Endodermal cell (in vitro differentiated cells): ENCODE results near the gene STEAP4. TPM values are rescaled to one million over a fixed set of nuclear protein-coding genes. Genes with fewer than 3 reads are reported as not detected.

Source experiments
- DNase-seq: peaks from one replicate; pipeline ENCODE4 v3.0.0-alpha.2; 2017
- H3K27ac ChIP-seq: 2 replicates; pipeline ENCODE4 v1.5.1; 2013; ENCODE audit warnings: mild to moderate bottlenecking, low read depth, low read length, moderate library complexity
- H3K27me3 ChIP-seq: 2 replicates; pipeline ENCODE4 v1.6.1; 2013; ENCODE audit warnings: mild to moderate bottlenecking, low read length, moderate library complexity; ENCODE audit not compliant: insufficient read depth, control insufficient read depth, poor library complexity, severe bottlenecking
- H3K36me3 ChIP-seq: 2 replicates; pipeline ENCODE4 v1.7.0; 2013; ENCODE audit warnings: mild to moderate bottlenecking, low read length, moderate library complexity; ENCODE audit not compliant: control insufficient read depth, insufficient read depth
- H3K4me1 ChIP-seq: one replicate; pipeline ENCODE4 v1.7.0; 2013; ENCODE audit warnings: low read length; ENCODE audit not compliant: control insufficient read depth, insufficient read depth
- H3K4me3 ChIP-seq: 2 replicates; pipeline ENCODE4 v1.5.1; 2013; ENCODE audit warnings: mild to moderate bottlenecking, low read length, moderate library complexity
- H3K9ac ChIP-seq: 2 replicates; pipeline ENCODE4 v1.6.1; 2013; ENCODE audit warnings: mild to moderate bottlenecking, low read length, moderate library complexity; ENCODE audit not compliant: poor library complexity, severe bottlenecking; ENCODE audit errors: extremely low read depth
- H3K9me3 ChIP-seq: 2 replicates; pipeline ENCODE4 v1.6.1; 2013; ENCODE audit warnings: mild to moderate bottlenecking, low read length, moderate library complexity; ENCODE audit not compliant: control insufficient read depth
- H3K27ac Mint-ChIP-seq: 2 replicates; pipeline ENCODE4 v1.8.0; 2020; ENCODE audit warnings: mixed read lengths
- H3K27me3 Mint-ChIP-seq: 2 replicates; pipeline ENCODE4 v1.8.0; 2021; ENCODE audit warnings: mild to moderate bottlenecking, mixed read lengths; ENCODE audit not compliant: insufficient read depth
- H3K36me3 Mint-ChIP-seq: 2 replicates; pipeline ENCODE4 v1.8.0; 2020; ENCODE audit warnings: low read depth, mixed read lengths
- H3K4me1 Mint-ChIP-seq: 2 replicates; pipeline ENCODE4 v1.8.0; 2020; ENCODE audit warnings: mixed read lengths
- H3K4me3 Mint-ChIP-seq: 2 replicates; pipeline ENCODE4 v1.8.0; 2020; ENCODE audit warnings: mild to moderate bottlenecking, moderate library complexity, mixed read lengths
- H3K9me3 Mint-ChIP-seq: 2 replicates; pipeline ENCODE4 v1.8.0; 2020; ENCODE audit warnings: mild to moderate bottlenecking, mixed read lengths
- WGBS, 2 experiments: methylation state at CpG; one replicate each; pipeline versions ENCODE4 v1.1.5 to v1.1.7; 2013; ENCODE audit warnings: missing lambda C conversion rate in 2 of 2, mixed read lengths in 1 of 2; ENCODE audit not compliant: insufficient coverage in 1 of 2, insufficient read length in 1 of 2; 5-methylcytosine and 5-hydroxymethylcytosine counted together
- total RNA-seq, 2 donors: library from RNA; stranded (reverse); fragmentation: NEBNext Ultra II Directional in 1 of 2; extraction: Animal tissue kit (Norgen Biotek cat#: 25700) in 1 of 2; gene quantifications; 2 replicates in 1 of 2; 3 replicates in 1 of 2; pipeline ENCODE4 v1.2.1, GENCODE V29; 2021
- TF ChIP-seq, protein P1 (sequence below): fragments of 200-600 bp; sonication (generic); conservative IDR thresholded peaks from 2 replicates; pipeline ENCODE4 v1.5.0; 2021; ENCODE audit warnings: antibody characterized with exemption, mild to moderate bottlenecking

STEAP4 gene
- total RNA-seq, 2 donors from 2014 or later: not detected

- no peak overlapping the region for H3K4me3 Mint-ChIP-seq
- H3K36me3 Mint-ChIP-seq: no peaks in the 10 kb centered on the region
- 93% methylated on average over 2 of the region's 2 CpGs; no CpG with 5 or more reads in 1 of the 2 experiments for WGBS, 2 experiments
Measured at GRCh38 chr7:88347517-88347916, 40.8 kb upstream of the STEAP4 start.

DNA sequence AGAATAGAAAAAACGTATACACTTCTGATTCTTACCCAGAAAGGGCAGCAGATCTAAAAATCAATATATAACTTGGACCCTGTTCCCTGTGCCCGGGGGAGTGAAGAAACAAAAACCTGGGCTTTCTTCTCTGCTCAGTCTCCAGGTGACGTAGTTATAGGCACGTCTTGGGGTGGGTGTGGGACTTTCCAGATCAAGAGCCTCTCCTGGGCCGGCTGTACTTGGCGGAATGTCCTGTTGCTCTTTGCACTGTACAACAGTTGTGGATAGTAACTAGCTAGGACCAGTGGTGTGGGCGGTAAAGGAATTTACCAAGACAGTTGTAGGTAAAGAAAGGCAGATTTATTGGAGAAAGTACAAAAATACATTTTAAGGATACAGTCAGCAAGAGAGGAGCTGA lies 40.4 kb upstream of the STEAP4 start:
- Mint-ChIP-seq H3K27ac (no peak overlapping the region), H3K4me1 (peaks cover 13% of the 10 kb centered on the region), H3K36me3 (no peaks in the 10 kb centered on the region), H3K4me3 (no peak overlapping the region), H3K27me3 (no peaks in the 10 kb centered on the region), H3K9me3 (no peaks in the 10 kb centered on the region)
- Histone ChIP-seq H3K4me3 (no peak overlapping the region), H3K27me3 (no peaks in the 10 kb centered on the region), H3K36me3 (no peaks in the 10 kb centered on the region), H3K9ac (no peak overlapping the region), H3K27ac (no peak overlapping the region), H3K4me1 (no peaks in the 10 kb centered on the region), H3K9me3 (no peaks in the 10 kb centered on the region)
- DNase-seq: no peak
- TF ChIP-seq, protein P1, sequence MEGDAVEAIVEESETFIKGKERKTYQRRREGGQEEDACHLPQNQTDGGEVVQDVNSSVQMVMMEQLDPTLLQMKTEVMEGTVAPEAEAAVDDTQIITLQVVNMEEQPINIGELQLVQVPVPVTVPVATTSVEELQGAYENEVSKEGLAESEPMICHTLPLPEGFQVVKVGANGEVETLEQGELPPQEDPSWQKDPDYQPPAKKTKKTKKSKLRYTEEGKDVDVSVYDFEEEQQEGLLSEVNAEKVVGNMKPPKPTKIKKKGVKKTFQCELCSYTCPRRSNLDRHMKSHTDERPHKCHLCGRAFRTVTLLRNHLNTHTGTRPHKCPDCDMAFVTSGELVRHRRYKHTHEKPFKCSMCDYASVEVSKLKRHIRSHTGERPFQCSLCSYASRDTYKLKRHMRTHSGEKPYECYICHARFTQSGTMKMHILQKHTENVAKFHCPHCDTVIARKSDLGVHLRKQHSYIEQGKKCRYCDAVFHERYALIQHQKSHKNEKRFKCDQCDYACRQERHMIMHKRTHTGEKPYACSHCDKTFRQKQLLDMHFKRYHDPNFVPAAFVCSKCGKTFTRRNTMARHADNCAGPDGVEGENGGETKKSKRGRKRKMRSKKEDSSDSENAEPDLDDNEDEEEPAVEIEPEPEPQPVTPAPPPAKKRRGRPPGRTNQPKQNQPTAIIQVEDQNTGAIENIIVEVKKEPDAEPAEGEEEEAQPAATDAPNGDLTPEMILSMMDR: no peak
- 86 to 91% methylated on average over 6 to 7 of the region's 7 CpGs for WGBS, 2 experiments

More at GRCh38 chr7:88347517-88347916, 40.8 kb upstream of the STEAP4 start:
- Histone ChIP-seq H3K27me3 (no peaks in the 10 kb centered on the region), H3K4me3 (no peak overlapping the region), H3K4me1 (no peaks in the 10 kb centered on the region), H3K27ac (no peak overlapping the region), H3K9me3 (no peaks in the 10 kb centered on the region), H3K36me3 (no peaks in the 10 kb centered on the region), H3K9ac (no peak overlapping the region)
- Mint-ChIP-seq H3K27ac (no peak overlapping the region), H3K4me1 (peaks cover 13% of the 10 kb centered on the region), H3K27me3 (no peaks in the 10 kb centered on the region), H3K9me3 (no peaks in the 10 kb centered on the region)
- TF ChIP-seq, protein P1: no peak
- no peak for DNase-seq

DNA sequence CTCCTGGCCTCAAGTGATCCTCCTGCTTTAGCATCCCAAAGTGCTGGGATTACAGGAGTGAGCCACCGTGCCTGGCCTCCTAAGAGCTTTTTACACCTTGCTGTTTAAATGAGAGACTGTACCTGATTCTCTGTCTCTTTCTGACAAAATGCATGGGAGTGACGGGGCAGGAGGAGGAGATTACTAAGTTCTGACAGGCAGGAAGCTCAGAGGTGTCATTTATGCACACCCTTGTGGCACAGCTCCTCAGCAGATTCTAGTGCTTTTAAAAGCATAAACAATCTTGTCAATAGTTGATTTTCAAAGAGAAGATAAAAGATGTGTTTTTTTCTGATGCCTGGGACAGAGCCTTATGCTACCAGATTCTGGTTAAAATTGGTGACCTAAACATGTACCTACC lies 39.7 kb upstream of the STEAP4 start:
- Histone ChIP-seq H3K9ac (no peak overlapping the region), H3K4me3 (no peak overlapping the region), H3K27ac (no peak overlapping the region), H3K27me3 (no peaks in the 10 kb centered on the region), H3K4me1 (no peaks in the 10 kb centered on the region), H3K36me3 (no peaks in the 10 kb centered on the region), H3K9me3 (no peaks in the 10 kb centered on the region)
- Mint-ChIP-seq H3K27ac (no peak overlapping the region), H3K4me3 (no peak overlapping the region), H3K9me3 (no peaks in the 10 kb centered on the region), H3K27me3 (no peaks in the 10 kb centered on the region), H3K36me3 (no peaks in the 10 kb centered on the region), H3K4me1 (peaks cover 13% of the 10 kb centered on the region)
- 73 to 84% methylated on average over 2 of the region's 2 CpGs for WGBS, 2 experiments
- DNase-seq: no peak
- TF ChIP-seq, protein P1: no peak
